ENCODE results near the gene LAMTOR3.

DNA sequence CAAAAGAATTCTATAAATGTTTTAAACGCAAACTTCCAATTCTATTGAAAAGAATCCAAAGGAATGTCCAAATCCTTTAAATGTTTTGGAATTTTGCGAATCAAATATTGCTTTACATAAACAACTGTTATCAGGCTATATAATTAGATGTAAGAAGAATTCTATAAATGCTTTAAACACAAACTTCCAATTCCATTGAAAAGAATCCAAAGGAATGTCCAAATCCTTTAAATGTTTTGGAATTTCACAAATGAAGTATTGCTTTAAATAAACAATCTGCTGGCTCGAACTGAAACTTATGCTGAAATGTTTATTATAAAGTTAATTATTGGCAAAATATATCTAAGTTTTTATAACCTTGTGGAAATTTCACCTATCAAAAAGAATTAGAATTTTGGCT, 61.5 kb downstream of the LAMTOR3 start:
- TF ChIP-seq EZH2 (IDR thresholded peaks at IDR 0.05; ENCODE audit: low read length, missing control alignments), result no peak
- TF ChIP-seq, protein P1, sequence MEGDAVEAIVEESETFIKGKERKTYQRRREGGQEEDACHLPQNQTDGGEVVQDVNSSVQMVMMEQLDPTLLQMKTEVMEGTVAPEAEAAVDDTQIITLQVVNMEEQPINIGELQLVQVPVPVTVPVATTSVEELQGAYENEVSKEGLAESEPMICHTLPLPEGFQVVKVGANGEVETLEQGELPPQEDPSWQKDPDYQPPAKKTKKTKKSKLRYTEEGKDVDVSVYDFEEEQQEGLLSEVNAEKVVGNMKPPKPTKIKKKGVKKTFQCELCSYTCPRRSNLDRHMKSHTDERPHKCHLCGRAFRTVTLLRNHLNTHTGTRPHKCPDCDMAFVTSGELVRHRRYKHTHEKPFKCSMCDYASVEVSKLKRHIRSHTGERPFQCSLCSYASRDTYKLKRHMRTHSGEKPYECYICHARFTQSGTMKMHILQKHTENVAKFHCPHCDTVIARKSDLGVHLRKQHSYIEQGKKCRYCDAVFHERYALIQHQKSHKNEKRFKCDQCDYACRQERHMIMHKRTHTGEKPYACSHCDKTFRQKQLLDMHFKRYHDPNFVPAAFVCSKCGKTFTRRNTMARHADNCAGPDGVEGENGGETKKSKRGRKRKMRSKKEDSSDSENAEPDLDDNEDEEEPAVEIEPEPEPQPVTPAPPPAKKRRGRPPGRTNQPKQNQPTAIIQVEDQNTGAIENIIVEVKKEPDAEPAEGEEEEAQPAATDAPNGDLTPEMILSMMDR (conservative IDR thresholded peaks at IDR 0.05 in 1 of 2, IDR thresholded peaks at IDR 0.05 in 1 of 2; ENCODE audit: low read depth in 1 of 2, low read length in 2 of 2), result no peak
